H1 (cell line): ENCODE measurements around the gene ELMOD1. TPM values are rescaled to one million over a fixed set of nuclear protein-coding genes. Genes with fewer than 3 reads are reported as not detected.

ENCODE experiments used
- CTCF ChIA-PET: fragments of 300-600 bp; sonication (Branson Sonifier 250); formaldehyde crosslinking; loops from one replicate; lab custom pipeline; 2021; ENCODE audit not compliant: partially characterized antibody; lab: Charles Lee
- POLR2A ChIA-PET: fragments of 300-600 bp; sonication (Branson Sonifier 250); formaldehyde crosslinking; loops from one replicate; lab custom pipeline; 2021; ENCODE audit warnings: inconsistent platforms; ENCODE audit not compliant: partially characterized antibody; lab: Charles Lee
- DNase-seq, 2 experiments: peaks; one replicate each; pipeline versions ENCODE4 v3.0.0 to v3.0.0-alpha.2; 2010 to 2022; ENCODE audit warnings: low spot score in 2 of 2, low read depth in 1 of 2, mixed read lengths in 1 of 2
- FAIRE-seq: peaks from 2 replicates; lab custom pipeline; 2011; peaks lifted over from hg19 to GRCh38; lab: Jason Lieb, UNC
- H2AFZ ChIP-seq: 2 replicates; pipeline ENCODE4 v1.8.1; 2012; ENCODE audit warnings: low read length, inconsistent platforms
- H2AK5ac ChIP-seq: 2 replicates; pipeline ENCODE4 v1.6.1; 2013; ENCODE audit warnings: low read depth, low read length
- H2BK120ac ChIP-seq: replicated peaks from 2 replicates; pipeline ENCODE3; 2013; ENCODE audit warnings: low read depth, low read length, inconsistent platforms
- H2BK12ac ChIP-seq: 2 replicates; pipeline ENCODE4 v1.6.1; 2013; ENCODE audit warnings: low read depth, low read length
- H2BK15ac ChIP-seq: 2 replicates; pipeline ENCODE4 v1.6.1; 2013; ENCODE audit warnings: low read length
- H2BK20ac ChIP-seq: 2 replicates; pipeline ENCODE4 v1.6.1; 2013; ENCODE audit warnings: low read length
- H2BK5ac ChIP-seq: 2 replicates; pipeline ENCODE4 v1.6.1; 2013; ENCODE audit warnings: low read depth, low read length
- H3K14ac ChIP-seq: 2 replicates; pipeline ENCODE4 v1.6.1; 2013; ENCODE audit warnings: inconsistent platforms; ENCODE audit not compliant: insufficient read length
- H3K18ac ChIP-seq: 2 replicates; pipeline ENCODE4 v1.6.1; 2013; ENCODE audit warnings: low read length; ENCODE audit errors: extremely low read depth
- H3K23ac ChIP-seq: 2 replicates; pipeline ENCODE4 v1.6.1; 2013; ENCODE audit warnings: inconsistent platforms; ENCODE audit not compliant: insufficient read length
- H3K23me2 ChIP-seq: 2 replicates; pipeline ENCODE4 v1.6.1; 2013; ENCODE audit warnings: low read depth, low read length
- H3K27ac ChIP-seq: 2 replicates; pipeline ENCODE4 v1.6.1; 2011; ENCODE audit warnings: low read depth, low read length, inconsistent platforms
- H3K27me3 ChIP-seq, 4 experiments: replicated peaks in 1 of 4; 1 replicate in 1 of 4; 2 replicates in 3 of 4; pipeline versions ENCODE4 v1.6.1 to v1.8.1; 2011 to 2013; ENCODE audit warnings: low read length in 3 of 4, mild to moderate bottlenecking in 3 of 4, inconsistent platforms in 2 of 4, mixed read lengths in 2 of 4, moderate library complexity in 1 of 4; ENCODE audit not compliant: control insufficient read depth in 3 of 4, insufficient read depth in 3 of 4; ENCODE audit errors: extremely low read depth in 1 of 4
- H3K36me3 ChIP-seq, 4 experiments: 2 replicates each; pipeline versions ENCODE4 v1.6.1 to v1.8.1; 2011 to 2013; ENCODE audit warnings: mild to moderate bottlenecking in 4 of 4, low read length in 3 of 4, moderate library complexity in 2 of 4, control low read depth in 1 of 4, inconsistent platforms in 1 of 4; ENCODE audit not compliant: insufficient read depth in 4 of 4, control insufficient read depth in 2 of 4
- H3K4ac ChIP-seq: replicated peaks from 2 replicates; pipeline ENCODE3; 2013; ENCODE audit warnings: low read length, low read depth, mixed read lengths, inconsistent platforms; ENCODE audit not compliant: insufficient read length
- H3K4me1 ChIP-seq, 4 experiments: replicated peaks in 1 of 4; 1 replicate in 1 of 4; 2 replicates in 3 of 4; pipeline versions ENCODE4 v1.6.1 to v1.8.1; 2011 to 2013; ENCODE audit warnings: low read length in 3 of 4, inconsistent platforms in 2 of 4, mixed read lengths in 1 of 4; ENCODE audit not compliant: insufficient read depth in 4 of 4, control insufficient read depth in 3 of 4
- H3K4me2 ChIP-seq, 2 experiments: 2 replicates each; pipeline versions ENCODE4 v1.6.1 to v1.8.1; 2011 to 2013; ENCODE audit warnings: low read depth in 2 of 2, low read length in 2 of 2, control low read depth in 1 of 2, inconsistent platforms in 1 of 2, mild to moderate bottlenecking in 1 of 2; ENCODE audit not compliant: insufficient read depth in 1 of 2
- H3K4me3 ChIP-seq, 4 experiments: fragments of 200-600, 300-600 bp in 1 of 4; sonication (generic), shearing (Covaris generic), sonication (Bioruptor Twin) in 1 of 4; 2 replicates each; pipeline versions ENCODE4 v1.5.1 to v1.8.1; 2011 to 2016; ENCODE audit warnings: low read length in 4 of 4, low read depth in 3 of 4, control low read depth in 2 of 4, inconsistent platforms in 2 of 4, mild to moderate bottlenecking in 2 of 4, mixed read lengths in 1 of 4, moderate library complexity in 1 of 4; ENCODE audit not compliant: insufficient read depth in 2 of 4; ENCODE audit errors: extremely low read depth in 1 of 4
- H3K56ac ChIP-seq: replicated peaks from 2 replicates; pipeline ENCODE3; 2013; ENCODE audit warnings: low read depth, mild to moderate bottlenecking, mixed read lengths, low read length, inconsistent platforms; ENCODE audit not compliant: insufficient read length
- H3K79me1 ChIP-seq: 2 replicates; pipeline ENCODE4 v1.6.1; 2013; ENCODE audit warnings: low read depth, low read length, control low read depth
- H3K79me2 ChIP-seq, 2 experiments: 2 replicates each; pipeline versions ENCODE4 v1.6.1 to v1.8.1; 2012 to 2013; ENCODE audit warnings: low read length in 2 of 2, mild to moderate bottlenecking in 2 of 2, inconsistent platforms in 1 of 2; ENCODE audit not compliant: insufficient read depth in 2 of 2, control insufficient read depth in 1 of 2
- H3K9ac ChIP-seq, 4 experiments: replicated peaks in 1 of 4; 1 replicate in 1 of 4; 2 replicates in 3 of 4; pipeline versions ENCODE4 v1.6.1 to v1.8.1; 2011 to 2013; ENCODE audit warnings: low read depth in 3 of 4, low read length in 3 of 4, control low read depth in 2 of 4, mild to moderate bottlenecking in 2 of 4, moderate library complexity in 2 of 4, inconsistent platforms in 1 of 4; ENCODE audit errors: extremely low read depth in 1 of 4
- H3K9me3 ChIP-seq, 2 experiments: 2 replicates each; pipeline versions ENCODE4 v1.6.1 to v1.8.1; 2012 to 2013; ENCODE audit warnings: mild to moderate bottlenecking in 2 of 2, moderate library complexity in 2 of 2, control low read depth in 1 of 2, inconsistent platforms in 1 of 2, low read depth in 1 of 2, low read length in 1 of 2, mixed read lengths in 1 of 2; ENCODE audit not compliant: insufficient read depth in 2 of 2
- H4K20me1 ChIP-seq, 2 experiments: replicated peaks in 1 of 2; 2 replicates each; pipeline versions ENCODE3 to v1.8.1; 2011 to 2013; ENCODE audit warnings: inconsistent platforms in 2 of 2, low read length in 2 of 2, mild to moderate bottlenecking in 1 of 2; ENCODE audit not compliant: insufficient read depth in 2 of 2, control insufficient read depth in 1 of 2
- H4K5ac ChIP-seq: 2 replicates; pipeline ENCODE4 v1.6.1; 2013; ENCODE audit warnings: low read length, low read depth, mixed read lengths, inconsistent platforms; ENCODE audit not compliant: insufficient read length
- H4K8ac ChIP-seq: 2 replicates; pipeline ENCODE4 v1.8.0; 2013; ENCODE audit warnings: mild to moderate bottlenecking, moderate library complexity, low read length, inconsistent platforms; ENCODE audit not compliant: insufficient read depth; ENCODE audit errors: extremely low read depth
- H4K91ac ChIP-seq: replicated peaks from 2 replicates; pipeline ENCODE3; 2013; ENCODE audit warnings: low read length, mixed read lengths, inconsistent platforms; ENCODE audit not compliant: insufficient read length
- ASH2L ChIP-seq: fragments of 200-600, 300-600 bp; sonication (generic); IDR thresholded peaks from one replicate; pipeline ENCODE4 v1.7.1; 2017; ENCODE audit warnings: low read length
- BACH1 ChIP-seq: IDR thresholded peaks from 2 replicates; pipeline ENCODE4 v1.6.1; 2012; ENCODE audit warnings: low read length, improper control_type of control experiment
- CREB1 ChIP-seq: IDR thresholded peaks from 2 replicates; pipeline ENCODE4 v1.6.1; 2012; ENCODE audit warnings: inconsistent platforms
- CTBP2 ChIP-seq: IDR thresholded peaks from 2 replicates; pipeline ENCODE4 v1.7.0; 2011; ENCODE audit warnings: borderline replicate concordance, mild to moderate bottlenecking, moderate library complexity, mixed read lengths, low read length; ENCODE audit not compliant: insufficient read depth, insufficient read length
- GABPA ChIP-seq: IDR thresholded peaks from 2 replicates; pipeline ENCODE4 v1.6.1; 2011; ENCODE audit warnings: mild to moderate bottlenecking, low read length, moderate library complexity, borderline replicate concordance; ENCODE audit not compliant: insufficient read depth
- KDM5A ChIP-seq: fragments of 200-600 bp; IDR thresholded peaks from 2 replicates; pipeline ENCODE4 v1.7.1; 2012; ENCODE audit warnings: mild to moderate bottlenecking, low read length, inconsistent platforms, mixed read lengths
- POLR2A ChIP-seq, 2 experiments: IDR thresholded peaks; 1 replicate in 1 of 2; 2 replicates in 1 of 2; pipeline ENCODE4 v1.6.1; 2011; ENCODE audit warnings: low read depth in 2 of 2, low read length in 2 of 2, mild to moderate bottlenecking in 2 of 2; ENCODE audit errors: control extremely low read depth in 1 of 2
- RBBP5 ChIP-seq: IDR thresholded peaks from 2 replicates; pipeline ENCODE4 v1.7.1; 2012; ENCODE audit warnings: low read depth, mild to moderate bottlenecking, inconsistent platforms, low read length, moderate library complexity, borderline replicate concordance
- SIN3A ChIP-seq, 2 experiments: IDR thresholded peaks in 1 of 2; conservative IDR thresholded peaks in 1 of 2; 2 replicates each; pipeline ENCODE4 v1.6.1; 2011 to 2012; ENCODE audit warnings: low read length in 2 of 2, improper control_type of control experiment in 1 of 2, low read depth in 1 of 2, mild to moderate bottlenecking in 1 of 2
- SIX5 ChIP-seq: IDR thresholded peaks from 2 replicates; pipeline ENCODE4 v1.6.1; 2011; ENCODE audit warnings: mild to moderate bottlenecking, low read depth, low read length
- SUZ12 ChIP-seq: fragments of 200-600 bp; sonication (generic); IDR thresholded peaks from 2 replicates; pipeline ENCODE4 v1.6.1; 2012; ENCODE audit warnings: mild to moderate bottlenecking, inconsistent platforms, low read length, moderate library complexity, mixed read lengths
- TBP ChIP-seq: IDR thresholded peaks from 2 replicates; pipeline ENCODE4 v1.6.1; 2011; ENCODE audit warnings: low read depth, low read length, improper control_type of control experiment
- WGBS, 2 experiments: shearing (Covaris generic) in 1 of 2; methylation state at CpG; one replicate each; pipeline versions ENCODE4 v1.1.6 to v1.1.7; 2013 to 2015; ENCODE audit warnings: low lambda C conversion rate in 2 of 2, mixed read lengths in 2 of 2, inconsistent platforms in 1 of 2, low coverage in 1 of 2, missing lambda C conversion rate in 1 of 2; ENCODE audit not compliant: insufficient replicate concordance in 2 of 2, insufficient coverage in 1 of 2, insufficient read length in 1 of 2; ENCODE audit errors: extremely low coverage in 1 of 2, missing lambda C conversion rate in 1 of 2; 5-methylcytosine and 5-hydroxymethylcytosine counted together
- polyA plus RNA-seq, 7 experiments: library from polyadenylated mRNA; depleted of rRNA in 3 of 7; stranded (reverse) in 5 of 7; unstranded in 2 of 7; fragments of >200 nt in 5 of 7; fragments of 200-250 nt in 2 of 7; gene quantifications; 1 replicate in 5 of 7; 2 replicates in 1 of 7; 4 replicates in 1 of 7; pipeline versions ENCODE4 v1.2.1 to v1.2.3, GENCODE V29; 2011 to 2013; ENCODE audit warnings: missing spikeins in 2 of 7, mixed read lengths in 2 of 7
- total RNA-seq: library from RNA; stranded (reverse); fragmentation: NEBNext Ultra II Directional; extraction: Animal tissue kit (Norgen Biotek cat#: 25700); gene quantifications from 2 replicates; pipeline ENCODE4 v1.2.1, GENCODE V29; 2021

ELMOD1 gene
- total and polyA plus RNA-seq, 2 of the 8 experiments (the other 6 are each of a cell fraction or from before 2014, with no cell fraction given): 0.47 to 1.6 TPM

GRCh38 chr11:107565219-107565937 lies 25.6 kb upstream of the ELMOD1 start, which contains the start of gene ALKBH8:
TSS of gene ALKBH8 (minus strand) at chr11:107565735. CDS start at chr11:107560893, 4,842 bp downstream.
- CTCF ChIA-PET: interaction anchor here (1.2 to 25.0 kb wide), 9 partner anchors 10 to 235 kb away, joined by 3 to 398 read pairs (median 9); partner anchors contain the start of gene ELMOD1
- Histone ChIP-seq H3K4me3 (peak within 1 kb of the TSS; percentile 88 to 99 (median 94)), H2AK5ac (no peak within 1 kb of the TSS), H3K23me2 (peaks cover 11% of the 10 kb centered on the region), H4K91ac (peak within 1 kb of the TSS; percentile 95), H3K56ac (peak within 1 kb of the TSS; percentile 85), H3K23ac (no peak within 1 kb of the TSS), H2BK12ac (peak within 1 kb of the TSS; percentile 4; the same call in 1 of the 2 replicates), H3K27me3 (no peaks in the 10 kb centered on the region), H4K8ac (peak within 1 kb of the TSS; percentile 97), H3K9ac (peak within 1 kb of the TSS; percentile 46 to 92 (median 84)), H2BK20ac (no peak within 1 kb of the TSS), H2BK5ac (peak within 1 kb of the TSS; percentile 91), H3K14ac (no peak within 1 kb of the TSS), H3K4ac (no peak within 1 kb of the TSS), H3K79me2 (peaks cover 0 to 40% of the 10 kb centered on the region in 2 experiments; a peak in 1 of 4 replicates), H2BK15ac (peak within 1 kb of the TSS; percentile 66; the same call in 1 of the 2 replicates), H3K9me3 (no peaks in the 10 kb centered on the region), H3K79me1 (no peaks in the 10 kb centered on the region), H4K5ac (peak within 1 kb of the TSS; percentile 73), H4K20me1 (no peaks in the 10 kb centered on the region), H2AFZ (peak within 1 kb of the TSS; percentile 100), H3K18ac (peak within 1 kb of the TSS; percentile 26; the same call in 1 of the 2 replicates), H3K4me2 (peak within 1 kb of the TSS; percentile 70 to 82), H3K36me3 (no peaks in the 10 kb centered on the region; a peak in 1 of 8 replicates), H3K4me1 (peaks cover 0 to 6% (median 1%) of the 10 kb centered on the region in 4 experiments; a peak in 3 of 7 replicates), H2BK120ac (no peak within 1 kb of the TSS), H3K27ac (peak within 1 kb of the TSS; percentile 82)
- no peak for FAIRE-seq
- 3% methylated on average over 32 of the region's 32 CpGs; no CpG with 5 or more reads in 1 of the 2 experiments for WGBS, 2 experiments
- POLR2A ChIA-PET: interaction anchor here (0.6 to 2.0 kb wide), 3 partner anchors 10 to 123 kb away, joined by 3 to 4 read pairs (median 3); no protein-coding TSS in a partner anchor
- DNase-seq: peak in 1 of 2 experiments; percentile 81
- TF ChIP-seq TBP: peak; percentile 48; the same call in 1 of the 2 replicates
- peak; percentile 98 for TF ChIP-seq ASH2L
- peak; percentile 56 to 83; a peak in 3 of 4 replicates for TF ChIP-seq SIN3A (conservative IDR thresholded peaks at IDR 0.05 in 1 of 2, IDR thresholded peaks at IDR 0.05 in 1 of 2; ENCODE audit: low read depth in 1 of 2, low read length in 2 of 2)
- TF ChIP-seq KDM5A: peak; percentile 90
- peak; percentile 65 for TF ChIP-seq CREB1
- TF ChIP-seq GABPA: no peak
- peak in 1 of 2 experiments; percentile 84; a peak in 2 of 3 replicates for TF ChIP-seq POLR2A (IDR thresholded peaks at IDR 0.05; ENCODE audit: control extremely low read depth in 1 of 2, low read depth in 2 of 2, low read length in 2 of 2)
- peak; percentile 92 for TF ChIP-seq SIX5
- TF ChIP-seq SUZ12: no peak
- peak; percentile 99 for TF ChIP-seq RBBP5
- no peak for TF ChIP-seq CTBP2
- no peak for TF ChIP-seq BACH1
